Caco-2 (cell line): Measurements from ENCODE around the gene KIF26B. TPM values are rescaled to one million over a fixed set of nuclear protein-coding genes. Genes with fewer than 3 reads are reported as not detected.
A peak's percentile ranks its signal among the peaks of the same experiment; 100 is the strongest.

Experiments used
- BruUV-seq: library from RNA; stranded (reverse); fragments of 400-500 nt; replicated peaks from 2 replicates; lab custom pipeline; 2021; lab: Mats Ljungman, UMichigan
- CTCF ChIA-PET: fragments of 300-600 bp; sonication (Branson Sonifier 250); formaldehyde crosslinking; loops from one replicate; lab custom pipeline; 2022; ENCODE audit warnings: antibody characterized with exemption; lab: Charles Lee
- POLR2A ChIA-PET: fragments of 300-600 bp; sonication (Branson Sonifier 250); formaldehyde crosslinking; loops from one replicate; lab custom pipeline; 2022; ENCODE audit warnings: antibody characterized with exemption; lab: Charles Lee
- DNase-seq, 2 experiments: peaks; one replicate each; pipeline versions ENCODE4 v3.0.0 to v3.0.0-alpha.2; 2020 to 2022
- H3K27me3 ChIP-seq: replicated peaks from 2 replicates; pipeline ENCODE4 v1.6.0; 2011; ENCODE audit warnings: low read length; ENCODE audit not compliant: control insufficient read depth, insufficient read depth
- H3K36me3 ChIP-seq: 2 replicates; pipeline ENCODE4 v1.5.1; 2011; ENCODE audit warnings: low read length; ENCODE audit not compliant: control insufficient read depth, insufficient read depth
- H3K4me1 ChIP-seq: fragments of 250-450 bp; sonication (Bioruptor Pico); 2 replicates; pipeline ENCODE4 v1.5.1; 2020; ENCODE audit warnings: mild to moderate bottlenecking
- H3K4me3 ChIP-seq: 2 replicates; pipeline ENCODE4 v1.5.1; 2011; ENCODE audit warnings: low read depth, mild to moderate bottlenecking, control low read depth, low read length
- H3K9me3 ChIP-seq: fragments of 250-450 bp; sonication (Bioruptor Pico); 2 replicates; pipeline ENCODE4 v1.5.1; 2020; ENCODE audit warnings: mild to moderate bottlenecking, moderate library complexity
- H3K27ac Mint-ChIP-seq: one replicate; pipeline ENCODE4 v1.8.0; 2022; ENCODE audit warnings: mixed read lengths; ENCODE audit not compliant: unreplicated experiment
- H3K27me3 Mint-ChIP-seq: one replicate; pipeline ENCODE4 v1.8.0; 2022; ENCODE audit warnings: mixed read lengths; ENCODE audit not compliant: insufficient read depth, unreplicated experiment
- H3K36me3 Mint-ChIP-seq: one replicate; pipeline ENCODE4 v1.8.0; 2022; ENCODE audit warnings: mild to moderate bottlenecking, mixed read lengths; ENCODE audit not compliant: insufficient read depth, unreplicated experiment
- H3K4me1 Mint-ChIP-seq: one replicate; pipeline ENCODE4 v1.8.0; 2022; ENCODE audit warnings: low read depth, mixed read lengths; ENCODE audit not compliant: unreplicated experiment
- H3K4me3 Mint-ChIP-seq: one replicate; pipeline ENCODE4 v1.8.0; 2022; ENCODE audit warnings: mild to moderate bottlenecking, moderate library complexity, mixed read lengths; ENCODE audit not compliant: unreplicated experiment
- H3K9me3 Mint-ChIP-seq: one replicate; pipeline ENCODE4 v1.8.0; 2022; ENCODE audit warnings: mixed read lengths; ENCODE audit not compliant: unreplicated experiment
- intact Hi-C: fragments of 100-400 bp; cut with micrococcal nuclease; formaldehyde crosslinking; loops from one replicate; pipeline ENCODE4 v1.10.0; 2022; ENCODE audit not compliant: unreplicated experiment
- total RNA-seq: library from RNA; stranded (reverse); gene quantifications from 2 replicates; pipeline ENCODE4 v1.2.3, GENCODE V29; 2022
- TF ChIP-seq, protein P1 (sequence below), 2 experiments: fragments of 200-600 bp in 1 of 2; IDR thresholded peaks; 1 replicate in 1 of 2; 2 replicates in 1 of 2; pipeline versions ENCODE4 v1.5.1 to v1.8.0; 2011 to 2022; ENCODE audit warnings: antibody characterized with exemption in 1 of 2, control low read depth in 1 of 2, inconsistent platforms in 1 of 2, low read depth in 1 of 2, low read length in 1 of 2, mild to moderate bottlenecking in 1 of 2, moderate library complexity in 1 of 2; ENCODE audit not compliant: insufficient read depth in 1 of 2, severe bottlenecking in 1 of 2, unreplicated experiment in 1 of 2

KIF26B gene
- total RNA-seq, 1 experiment from 2014 or later, result 4.9 TPM

DNA sequence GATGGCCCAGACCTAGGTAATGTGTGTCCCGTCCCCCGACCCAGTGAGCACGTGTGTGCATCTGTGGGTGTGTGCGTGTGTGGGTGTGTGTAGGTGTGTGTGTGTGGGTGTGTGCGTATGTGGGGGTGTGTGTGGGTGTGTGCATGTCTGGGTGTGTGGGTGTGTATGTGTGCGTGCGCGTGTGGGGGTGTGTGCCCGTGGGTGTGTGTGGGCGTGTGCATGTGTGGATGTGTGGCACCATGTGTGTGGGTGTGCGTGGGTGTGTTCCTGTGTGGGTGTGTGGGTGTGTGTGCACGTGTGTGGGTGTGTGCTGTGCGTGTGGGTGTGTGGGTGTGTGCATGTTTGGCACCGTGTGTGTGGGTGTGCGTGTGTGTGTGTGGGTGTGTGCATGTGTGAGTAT lies 309.5 kb downstream of the KIF26B start:
- CTCF ChIA-PET, result no interaction called here
- no peak for DNase-seq
- no peaks in the 10 kb centered on the region for H3K36me3 ChIP-seq
- POLR2A ChIA-PET, result no interaction called here
- BruUV-seq, result no TSS peak
- H3K4me1 Mint-ChIP-seq, result peaks cover 30% of the 10 kb centered on the region
- H3K27ac Mint-ChIP-seq, result peak overlapping the region; percentile 69
- no peaks in the 10 kb centered on the region for H3K9me3 Mint-ChIP-seq
- H3K9me3 ChIP-seq, result no peaks in the 10 kb centered on the region
- intact Hi-C loops, result no loop called here
- TF ChIP-seq, protein P1, sequence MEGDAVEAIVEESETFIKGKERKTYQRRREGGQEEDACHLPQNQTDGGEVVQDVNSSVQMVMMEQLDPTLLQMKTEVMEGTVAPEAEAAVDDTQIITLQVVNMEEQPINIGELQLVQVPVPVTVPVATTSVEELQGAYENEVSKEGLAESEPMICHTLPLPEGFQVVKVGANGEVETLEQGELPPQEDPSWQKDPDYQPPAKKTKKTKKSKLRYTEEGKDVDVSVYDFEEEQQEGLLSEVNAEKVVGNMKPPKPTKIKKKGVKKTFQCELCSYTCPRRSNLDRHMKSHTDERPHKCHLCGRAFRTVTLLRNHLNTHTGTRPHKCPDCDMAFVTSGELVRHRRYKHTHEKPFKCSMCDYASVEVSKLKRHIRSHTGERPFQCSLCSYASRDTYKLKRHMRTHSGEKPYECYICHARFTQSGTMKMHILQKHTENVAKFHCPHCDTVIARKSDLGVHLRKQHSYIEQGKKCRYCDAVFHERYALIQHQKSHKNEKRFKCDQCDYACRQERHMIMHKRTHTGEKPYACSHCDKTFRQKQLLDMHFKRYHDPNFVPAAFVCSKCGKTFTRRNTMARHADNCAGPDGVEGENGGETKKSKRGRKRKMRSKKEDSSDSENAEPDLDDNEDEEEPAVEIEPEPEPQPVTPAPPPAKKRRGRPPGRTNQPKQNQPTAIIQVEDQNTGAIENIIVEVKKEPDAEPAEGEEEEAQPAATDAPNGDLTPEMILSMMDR (IDR thresholded peaks at IDR 0.05; ENCODE audit: insufficient read depth in 1 of 2, low read depth in 1 of 2, low read length in 1 of 2, severe bottlenecking in 1 of 2, unreplicated experiment in 1 of 2), result no peak
- no peaks in the 10 kb centered on the region for H3K27me3 Mint-ChIP-seq
- H3K4me3 Mint-ChIP-seq, result no peak overlapping the region
- H3K4me1 ChIP-seq, result peaks cover 21% of the 10 kb centered on the region
- H3K4me3 ChIP-seq, result no peak overlapping the region
- H3K27me3 ChIP-seq, result no peaks in the 10 kb centered on the region
- H3K36me3 Mint-ChIP-seq, result no peaks in the 10 kb centered on the region

GRCh38 chr1:245465666-245466065 lies 310.9 kb downstream of the KIF26B start:
- Mint-ChIP-seq H3K4me1 (peaks cover 39% of the 10 kb centered on the region), H3K36me3 (no peaks in the 10 kb centered on the region), H3K9me3 (peaks cover 12% of the 10 kb centered on the region), H3K27me3 (no peaks in the 10 kb centered on the region), H3K4me3 (no peak overlapping the region), H3K27ac (no peak overlapping the region)
- Histone ChIP-seq H3K36me3 (no peaks in the 10 kb centered on the region), H3K4me3 (no peak overlapping the region), H3K9me3 (no peaks in the 10 kb centered on the region), H3K4me1 (peaks cover 21% of the 10 kb centered on the region), H3K27me3 (no peaks in the 10 kb centered on the region)
- no TSS peak for BruUV-seq
- DNase-seq, result no peak
- intact Hi-C loops, result no loop called here
- CTCF ChIA-PET, result no interaction called here
- POLR2A ChIA-PET, result no interaction called here
- TF ChIP-seq, protein P1 (IDR thresholded peaks at IDR 0.05; ENCODE audit: insufficient read depth in 1 of 2, low read depth in 1 of 2, low read length in 1 of 2, severe bottlenecking in 1 of 2, unreplicated experiment in 1 of 2), result no peak

GRCh38 chr1:245466261-245466660 lies 311.5 kb downstream of the KIF26B start:
- peaks cover 12% of the 10 kb centered on the region for H3K9me3 Mint-ChIP-seq
- H3K4me3 ChIP-seq, result no peak overlapping the region
- DNase-seq, result no peak
- intact Hi-C loops, result no loop called here
- CTCF ChIA-PET, result no interaction called here
- no peaks in the 10 kb centered on the region for H3K27me3 ChIP-seq
- no peaks in the 10 kb centered on the region for H3K36me3 Mint-ChIP-seq
- no peaks in the 10 kb centered on the region for H3K36me3 ChIP-seq
- no peaks in the 10 kb centered on the region for H3K27me3 Mint-ChIP-seq
- POLR2A ChIA-PET, result no interaction called here
- TF ChIP-seq, protein P1 (IDR thresholded peaks at IDR 0.05; ENCODE audit: insufficient read depth in 1 of 2, low read depth in 1 of 2, low read length in 1 of 2, severe bottlenecking in 1 of 2, unreplicated experiment in 1 of 2), result no peak
- H3K9me3 ChIP-seq, result no peaks in the 10 kb centered on the region
- H3K4me1 Mint-ChIP-seq, result peaks cover 39% of the 10 kb centered on the region
- peaks cover 21% of the 10 kb centered on the region for H3K4me1 ChIP-seq
- H3K4me3 Mint-ChIP-seq, result no peak overlapping the region
- H3K27ac Mint-ChIP-seq, result peak overlapping the region; percentile 42
- BruUV-seq, result no TSS peak
